ENCODE results near the gene DNAI2.
"Not testable (repeated sequence)": the region's sequence is repeated elsewhere in the genome, so short reads cannot be mapped to it uniquely, and the experiment has no call there.

DNAI2 gene

GRCh38 chr17:74259667-74260524 lies 14.1 kb upstream of the DNAI2 start:
- no peak overlapping the region for H3K9ac ChIP-seq (ENCODE audit: low read depth in 1 of 2, low read length in 2 of 2)
- H3K9me3 ChIP-seq (ENCODE audit: control insufficient read depth in 2 of 2, low read length in 2 of 2): no peaks in the 10 kb centered on the region
- H3K36me3 ChIP-seq (ENCODE audit: control insufficient read depth in 2 of 2, insufficient read depth in 2 of 2, low read length in 2 of 2): no peaks in the 10 kb centered on the region
- H3K4me3 ChIP-seq (ENCODE audit: low read length in 2 of 2): no peak overlapping the region
- no peaks in the 10 kb centered on the region for H3K27me3 ChIP-seq (ENCODE audit: control insufficient read depth in 2 of 2, insufficient read depth in 2 of 2, low read length in 2 of 2)
- H3K4me1 ChIP-seq (ENCODE audit: control insufficient read depth in 2 of 2, insufficient read depth in 2 of 2, low read length in 2 of 2): no peaks in the 10 kb centered on the region
- H3K27ac ChIP-seq (ENCODE audit: low read depth in 2 of 2, low read length in 2 of 2): no peak overlapping the region

GRCh38 chr17:74260525-74260850 lies 13.5 kb upstream of the DNAI2 start:
- H3K9ac ChIP-seq (ENCODE audit: low read depth in 1 of 2, low read length in 2 of 2): no peak overlapping the region
- H3K4me1 ChIP-seq (ENCODE audit: control insufficient read depth in 2 of 2, insufficient read depth in 2 of 2, low read length in 2 of 2): no peaks in the 10 kb centered on the region
- no peaks in the 10 kb centered on the region for H3K27me3 ChIP-seq (ENCODE audit: control insufficient read depth in 2 of 2, insufficient read depth in 2 of 2, low read length in 2 of 2)
- H3K36me3 ChIP-seq (ENCODE audit: control insufficient read depth in 2 of 2, insufficient read depth in 2 of 2, low read length in 2 of 2): no peaks in the 10 kb centered on the region
- no peak overlapping the region for H3K4me3 ChIP-seq (ENCODE audit: low read length in 2 of 2)
- H3K9me3 ChIP-seq (ENCODE audit: control insufficient read depth in 2 of 2, low read length in 2 of 2): no peaks in the 10 kb centered on the region
- H3K27ac ChIP-seq (ENCODE audit: low read depth in 2 of 2, low read length in 2 of 2): no peak overlapping the region

DNA sequence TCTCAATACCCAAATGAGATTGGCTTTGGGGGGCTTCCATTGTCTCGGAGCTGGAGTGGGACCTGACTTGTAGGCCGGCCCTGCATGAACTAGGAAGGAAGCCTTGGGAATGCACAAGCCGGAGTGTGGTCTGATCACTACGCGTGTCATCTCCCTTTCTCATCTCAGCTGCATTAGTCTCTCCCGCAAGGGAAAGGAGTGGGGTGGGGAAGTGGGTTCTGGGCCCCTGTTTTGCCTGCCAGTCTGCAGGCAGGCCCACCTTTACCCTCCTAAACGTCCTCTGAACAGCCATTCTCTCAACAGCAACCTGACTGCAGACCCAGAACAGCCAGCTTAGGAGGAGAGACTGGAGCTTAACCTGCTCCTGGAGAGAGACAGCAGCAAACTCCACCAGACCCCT lies 11.4 kb upstream of the DNAI2 start:
- Histone ChIP-seq H3K9me3 (ENCODE audit: control insufficient read depth in 2 of 2, low read length in 2 of 2) (no peaks in the 10 kb centered on the region), H3K9ac (ENCODE audit: low read depth in 1 of 2, low read length in 2 of 2) (no peak overlapping the region), H3K4me3 (ENCODE audit: low read length in 2 of 2) (no peak overlapping the region), H3K27me3 (ENCODE audit: control insufficient read depth in 2 of 2, insufficient read depth in 2 of 2, low read length in 2 of 2) (no peaks in the 10 kb centered on the region), H3K4me1 (ENCODE audit: control insufficient read depth in 2 of 2, insufficient read depth in 2 of 2, low read length in 2 of 2) (no peaks in the 10 kb centered on the region), H3K27ac (ENCODE audit: low read depth in 2 of 2, low read length in 2 of 2) (no peak overlapping the region), H3K36me3 (ENCODE audit: control insufficient read depth in 2 of 2, insufficient read depth in 2 of 2, low read length in 2 of 2) (no peaks in the 10 kb centered on the region)

DNA sequence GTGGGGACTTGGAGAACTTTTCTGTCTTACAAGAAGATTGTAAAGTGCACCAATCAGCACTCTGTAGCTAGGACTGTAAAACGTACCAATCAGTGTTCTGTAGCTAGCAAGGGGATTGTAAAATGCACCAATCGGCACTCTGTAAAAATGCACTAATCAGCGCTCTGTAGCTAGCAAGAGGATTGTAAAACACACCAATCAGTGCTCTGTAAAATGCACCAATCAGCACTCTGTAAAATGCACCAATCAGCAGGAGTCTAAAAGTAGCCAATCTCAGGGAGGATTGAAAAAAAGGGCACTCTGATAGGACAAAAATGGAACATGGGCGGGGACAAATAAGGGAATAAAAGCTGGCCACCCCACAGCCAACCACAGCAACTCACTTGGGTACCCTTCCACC lies 7.0 kb upstream of the DNAI2 start:
- H3K36me3 ChIP-seq (ENCODE audit: control insufficient read depth in 2 of 2, insufficient read depth in 2 of 2, low read length in 2 of 2); H3K4me3 ChIP-seq (ENCODE audit: low read length in 2 of 2); H3K4me1 ChIP-seq (ENCODE audit: control insufficient read depth in 2 of 2, insufficient read depth in 2 of 2, low read length in 2 of 2); H3K9ac ChIP-seq (ENCODE audit: low read depth in 1 of 2, low read length in 2 of 2); H3K27me3 ChIP-seq (ENCODE audit: control insufficient read depth in 2 of 2, insufficient read depth in 2 of 2, low read length in 2 of 2); H3K9me3 ChIP-seq (ENCODE audit: control insufficient read depth in 2 of 2, low read length in 2 of 2); H3K27ac ChIP-seq (ENCODE audit: low read depth in 2 of 2, low read length in 2 of 2): not testable (repeated sequence)

DNA sequence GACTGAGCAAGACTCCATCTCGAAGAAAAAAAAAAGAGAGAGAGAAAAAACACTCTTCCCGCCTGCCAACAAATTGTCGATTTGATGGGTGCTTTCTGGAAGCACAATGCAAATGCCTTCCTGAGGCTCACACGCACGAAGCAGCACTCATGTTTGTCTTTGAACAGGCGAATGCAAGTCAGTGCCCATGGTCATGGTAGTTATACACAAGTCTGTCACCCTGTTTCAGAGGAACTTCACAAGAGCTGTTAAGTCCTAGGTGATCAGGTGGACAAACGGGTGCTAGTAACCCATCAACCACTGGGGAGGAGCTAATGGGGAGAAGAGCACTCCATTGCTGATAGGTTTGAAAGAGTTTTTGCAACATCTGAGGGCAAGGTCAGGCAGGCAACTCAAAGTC lies 6.5 kb upstream of the DNAI2 start:
- Histone ChIP-seq H3K36me3 (ENCODE audit: control insufficient read depth in 2 of 2, insufficient read depth in 2 of 2, low read length in 2 of 2) (no peaks in the 10 kb centered on the region), H3K4me1 (ENCODE audit: control insufficient read depth in 2 of 2, insufficient read depth in 2 of 2, low read length in 2 of 2) (no peaks in the 10 kb centered on the region), H3K4me3 (ENCODE audit: low read length in 2 of 2) (no peak overlapping the region), H3K9me3 (ENCODE audit: control insufficient read depth in 2 of 2, low read length in 2 of 2) (no peaks in the 10 kb centered on the region), H3K27ac (ENCODE audit: low read depth in 2 of 2, low read length in 2 of 2) (no peak overlapping the region), H3K9ac (ENCODE audit: low read depth in 1 of 2, low read length in 2 of 2) (no peak overlapping the region), H3K27me3 (ENCODE audit: control insufficient read depth in 2 of 2, insufficient read depth in 2 of 2, low read length in 2 of 2) (no peaks in the 10 kb centered on the region)

DNA sequence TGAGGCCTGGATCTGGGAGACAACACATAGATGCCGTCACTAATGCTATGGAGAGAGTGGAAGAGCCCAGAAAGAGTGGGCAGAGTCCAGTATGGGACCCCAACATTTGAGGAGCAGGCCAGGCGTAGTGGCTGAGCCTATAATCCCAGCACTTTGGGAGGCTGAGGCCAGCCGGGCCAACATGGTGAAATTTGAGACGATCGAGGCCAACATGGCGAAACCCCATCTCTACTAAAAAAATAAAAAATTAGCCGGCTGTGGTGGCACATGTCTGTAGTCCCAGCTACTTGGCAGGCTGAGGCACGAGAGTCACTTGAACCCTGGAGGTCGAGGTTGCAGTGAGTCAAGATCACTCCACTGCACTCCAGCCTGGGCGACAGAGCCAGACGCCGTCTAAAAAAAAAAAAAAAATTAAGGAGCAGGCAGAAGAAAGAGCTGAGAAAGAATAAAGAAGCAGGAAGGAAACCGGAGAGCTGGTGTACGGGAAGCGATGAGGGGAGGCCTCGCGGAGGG lies 6.0 kb upstream of the DNAI2 start:
- Histone ChIP-seq H3K27ac (ENCODE audit: low read depth in 2 of 2, low read length in 2 of 2) (no peak overlapping the region), H3K9me3 (ENCODE audit: control insufficient read depth in 2 of 2, low read length in 2 of 2) (no peaks in the 10 kb centered on the region), H3K4me3 (ENCODE audit: low read length in 2 of 2) (no peak overlapping the region), H3K27me3 (ENCODE audit: control insufficient read depth in 2 of 2, insufficient read depth in 2 of 2, low read length in 2 of 2) (no peaks in the 10 kb centered on the region), H3K4me1 (ENCODE audit: control insufficient read depth in 2 of 2, insufficient read depth in 2 of 2, low read length in 2 of 2) (no peaks in the 10 kb centered on the region), H3K36me3 (ENCODE audit: control insufficient read depth in 2 of 2, insufficient read depth in 2 of 2, low read length in 2 of 2) (no peaks in the 10 kb centered on the region), H3K9ac (ENCODE audit: low read depth in 1 of 2, low read length in 2 of 2) (no peak overlapping the region)

DNA sequence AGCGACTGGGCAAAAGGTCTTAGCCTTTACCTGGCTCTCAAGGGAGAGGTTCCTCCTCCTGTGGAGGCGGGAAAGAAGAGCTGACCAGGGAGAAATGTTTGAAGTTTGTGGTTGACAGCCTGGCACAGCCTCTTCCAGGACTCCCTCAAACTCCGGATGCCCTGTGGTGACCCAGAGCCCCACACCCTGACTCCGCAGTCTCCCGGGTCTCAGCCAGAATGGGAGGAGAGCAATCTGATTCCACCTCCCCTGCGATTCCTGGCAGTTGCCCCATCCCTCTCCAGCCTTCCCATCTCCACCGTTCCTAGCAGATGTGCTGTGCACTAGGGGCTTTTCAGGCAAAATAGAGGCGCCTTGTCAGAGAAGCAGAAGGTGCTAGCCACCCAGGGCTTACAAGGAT lies 5.5 kb upstream of the DNAI2 start:
- no peaks in the 10 kb centered on the region for H3K9me3 ChIP-seq (ENCODE audit: control insufficient read depth in 2 of 2, low read length in 2 of 2)
- no peaks in the 10 kb centered on the region for H3K36me3 ChIP-seq (ENCODE audit: control insufficient read depth in 2 of 2, insufficient read depth in 2 of 2, low read length in 2 of 2)
- H3K27ac ChIP-seq (ENCODE audit: low read depth in 2 of 2, low read length in 2 of 2): no peak overlapping the region
- H3K4me1 ChIP-seq (ENCODE audit: control insufficient read depth in 2 of 2, insufficient read depth in 2 of 2, low read length in 2 of 2): no peaks in the 10 kb centered on the region
- H3K4me3 ChIP-seq (ENCODE audit: low read length in 2 of 2): no peak overlapping the region
- H3K27me3 ChIP-seq (ENCODE audit: control insufficient read depth in 2 of 2, insufficient read depth in 2 of 2, low read length in 2 of 2): no peaks in the 10 kb centered on the region
- H3K9ac ChIP-seq (ENCODE audit: low read depth in 1 of 2, low read length in 2 of 2): no peak overlapping the region

- Histone ChIP-seq H3K27me3 (ENCODE audit: control insufficient read depth in 2 of 2, insufficient read depth in 2 of 2, low read length in 2 of 2) (peaks cover 2% of the 10 kb centered on the region in 2 donors), H3K4me3 (ENCODE audit: low read length in 2 of 2) (no peak overlapping the region), H3K4me1 (ENCODE audit: control insufficient read depth in 2 of 2, insufficient read depth in 2 of 2, low read length in 2 of 2) (peaks cover 2 to 4% of the 10 kb centered on the region in 2 donors), H3K9ac (ENCODE audit: low read depth in 1 of 2, low read length in 2 of 2) (no peak overlapping the region), H3K9me3 (ENCODE audit: control insufficient read depth in 2 of 2, low read length in 2 of 2) (no peaks in the 10 kb centered on the region), H3K27ac (ENCODE audit: low read depth in 2 of 2, low read length in 2 of 2) (no peak overlapping the region), H3K36me3 (ENCODE audit: control insufficient read depth in 2 of 2, insufficient read depth in 2 of 2, low read length in 2 of 2) (no peaks in the 10 kb centered on the region)
Observed at GRCh38 chr17:74270333-74270732, 3.7 kb upstream of the DNAI2 start.

- Histone ChIP-seq H3K4me3 (ENCODE audit: low read length in 2 of 2) (no peak overlapping the region), H3K9me3 (ENCODE audit: control insufficient read depth in 2 of 2, low read length in 2 of 2) (no peaks in the 10 kb centered on the region), H3K9ac (ENCODE audit: low read depth in 1 of 2, low read length in 2 of 2) (no peak overlapping the region), H3K27me3 (ENCODE audit: control insufficient read depth in 2 of 2, insufficient read depth in 2 of 2, low read length in 2 of 2) (peaks cover 2% of the 10 kb centered on the region in 2 donors), H3K4me1 (ENCODE audit: control insufficient read depth in 2 of 2, insufficient read depth in 2 of 2, low read length in 2 of 2) (peaks cover 2 to 4% of the 10 kb centered on the region in 2 donors), H3K36me3 (ENCODE audit: control insufficient read depth in 2 of 2, insufficient read depth in 2 of 2, low read length in 2 of 2) (no peaks in the 10 kb centered on the region), H3K27ac (ENCODE audit: low read depth in 2 of 2, low read length in 2 of 2) (no peak overlapping the region)
Observed at GRCh38 chr17:74271281-74271680, 2.8 kb upstream of the DNAI2 start.

GRCh38 chr17:74271901-74272561 lies 2.0 kb upstream of the DNAI2 start:
- Histone ChIP-seq H3K27me3 (ENCODE audit: control insufficient read depth in 2 of 2, insufficient read depth in 2 of 2, low read length in 2 of 2) (peaks cover 2% of the 10 kb centered on the region in 2 donors), H3K4me3 (ENCODE audit: low read length in 2 of 2) (no peak overlapping the region), H3K4me1 (ENCODE audit: control insufficient read depth in 2 of 2, insufficient read depth in 2 of 2, low read length in 2 of 2) (peaks cover 2 to 4% of the 10 kb centered on the region in 2 donors), H3K36me3 (ENCODE audit: control insufficient read depth in 2 of 2, insufficient read depth in 2 of 2, low read length in 2 of 2) (no peaks in the 10 kb centered on the region), H3K27ac (ENCODE audit: low read depth in 2 of 2, low read length in 2 of 2) (no peak overlapping the region), H3K9ac (ENCODE audit: low read depth in 1 of 2, low read length in 2 of 2) (no peak overlapping the region), H3K9me3 (ENCODE audit: control insufficient read depth in 2 of 2, low read length in 2 of 2) (no peaks in the 10 kb centered on the region)
